ENCODE data around the gene CDK5RAP1.

- no peak for TF ChIP-seq CTCF (IDR thresholded peaks at IDR 0.05; ENCODE audit: low read depth, low read length)
- no peak for TF ChIP-seq POLR2A (IDR thresholded peaks at IDR 0.05; ENCODE audit: extremely low read depth, insufficient read length)
- TF ChIP-seq MYC (IDR thresholded peaks at IDR 0.05; ENCODE audit: low read depth, low read length): no peak
Measured at GRCh38 chr20:33431797-33432381, 30.6 kb upstream of the CDK5RAP1 start.
